Hematopoietic multipotent progenitor cell (in vitro differentiated cells): ENCODE data around the gene OVCA2. TPM values are rescaled to one million over a fixed set of nuclear protein-coding genes. Genes with fewer than 3 reads are reported as not detected.

Source experiments
- DNase-seq, 3 donors: peaks; one replicate each; pipeline ENCODE4 v3.0.0-alpha.2; 2011 to 2015; ENCODE audit warnings: low read depth in 2 of 3, low spot score in 2 of 3
- small RNA-seq: library from RNA; depleted of rRNA; stranded (forward); fragments of <200 nt; gene quantifications from one replicate; pipeline ENCODE3, GENCODE V24; 2012
- total RNA-seq: library from RNA; depleted of rRNA; stranded (reverse); fragments of >200 nt; gene quantifications from one replicate; pipeline ENCODE4 v1.2.3, GENCODE V29; 2012

The OVCA2 gene
- total RNA-seq, 1 donor: 18.9 TPM

DNA sequence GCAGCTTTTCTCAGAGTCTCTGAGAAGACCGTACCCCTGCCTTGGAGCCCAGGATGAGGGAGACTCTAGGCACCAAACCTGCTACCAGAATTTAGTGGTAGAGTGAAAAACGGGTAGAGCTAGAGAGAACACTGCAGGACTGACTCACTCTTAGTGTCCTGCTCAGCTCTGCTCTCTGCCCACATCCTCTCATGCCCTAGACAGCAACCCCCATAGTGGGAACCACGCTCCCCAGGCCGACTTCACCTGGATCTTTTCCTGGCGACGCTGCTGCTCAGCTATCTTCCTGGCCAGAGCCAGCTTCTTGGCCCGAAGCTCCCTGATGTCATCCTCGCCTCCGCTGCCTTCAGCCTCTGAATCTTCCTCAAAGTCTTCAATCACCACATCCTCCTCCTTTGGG lies 39.7 kb downstream of the OVCA2 start:
- no peak for DNase-seq

DNA sequence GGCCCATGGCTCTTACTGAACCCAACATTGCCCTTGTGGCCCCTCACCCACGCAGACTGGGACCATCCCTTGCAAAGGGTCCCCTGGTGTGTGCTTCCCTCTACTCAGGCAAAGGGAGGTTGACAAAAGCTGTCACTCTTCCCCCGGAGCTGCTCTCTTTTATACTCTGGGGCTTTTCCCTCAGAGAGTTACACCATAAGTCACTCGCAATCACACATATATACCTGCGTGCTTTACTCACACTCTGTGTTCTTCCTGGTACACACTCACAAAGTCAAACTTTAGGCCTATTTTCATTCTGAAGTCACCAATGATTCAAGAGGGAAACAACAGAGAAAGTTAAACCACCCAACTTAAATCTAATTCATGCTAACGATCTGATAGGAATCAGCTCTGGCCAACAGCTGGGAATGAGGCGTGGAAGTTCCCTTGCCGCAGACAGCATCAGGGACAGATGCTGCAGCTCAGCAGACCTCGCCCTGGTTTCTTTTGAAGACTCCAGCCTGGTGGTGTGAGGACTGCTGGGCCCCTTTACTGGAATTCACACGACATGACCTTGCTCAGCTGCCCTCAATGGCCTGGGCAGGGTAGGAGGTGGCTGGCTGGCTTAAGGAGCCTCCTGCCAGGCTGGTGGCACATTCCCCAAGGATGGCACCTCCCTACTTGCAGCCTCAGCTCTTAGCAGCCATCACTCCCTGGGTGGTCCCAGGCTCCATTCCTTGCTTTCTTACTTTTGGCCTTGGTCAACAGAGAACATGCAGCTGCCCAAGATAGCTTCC lies 40.4 kb downstream of the OVCA2 start:
- DNase-seq: no peak

DNA sequence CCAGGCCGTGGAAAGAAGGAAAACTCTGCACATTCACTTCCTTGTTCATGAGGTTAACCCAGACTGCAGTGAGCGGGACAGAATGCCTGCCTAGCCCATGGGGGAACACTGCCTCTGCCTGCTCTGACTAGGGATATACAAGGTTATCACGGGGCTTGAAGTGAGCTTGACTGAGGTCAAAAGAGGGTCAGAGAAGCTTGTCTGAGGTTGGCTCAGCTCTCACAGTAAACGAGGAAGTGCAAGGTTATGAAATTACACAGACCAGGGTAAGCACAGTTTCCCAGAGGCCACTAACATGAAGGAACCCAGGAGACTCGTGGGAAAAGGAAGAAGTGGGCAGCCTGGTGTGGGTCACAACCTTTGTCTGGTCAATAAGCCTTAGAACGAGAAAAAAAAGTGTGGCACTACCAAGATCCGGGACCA lies 41.8 kb downstream of the OVCA2 start:
- DNase-seq: peak in 2 of 3 donors; percentile 43 to 62

DNA sequence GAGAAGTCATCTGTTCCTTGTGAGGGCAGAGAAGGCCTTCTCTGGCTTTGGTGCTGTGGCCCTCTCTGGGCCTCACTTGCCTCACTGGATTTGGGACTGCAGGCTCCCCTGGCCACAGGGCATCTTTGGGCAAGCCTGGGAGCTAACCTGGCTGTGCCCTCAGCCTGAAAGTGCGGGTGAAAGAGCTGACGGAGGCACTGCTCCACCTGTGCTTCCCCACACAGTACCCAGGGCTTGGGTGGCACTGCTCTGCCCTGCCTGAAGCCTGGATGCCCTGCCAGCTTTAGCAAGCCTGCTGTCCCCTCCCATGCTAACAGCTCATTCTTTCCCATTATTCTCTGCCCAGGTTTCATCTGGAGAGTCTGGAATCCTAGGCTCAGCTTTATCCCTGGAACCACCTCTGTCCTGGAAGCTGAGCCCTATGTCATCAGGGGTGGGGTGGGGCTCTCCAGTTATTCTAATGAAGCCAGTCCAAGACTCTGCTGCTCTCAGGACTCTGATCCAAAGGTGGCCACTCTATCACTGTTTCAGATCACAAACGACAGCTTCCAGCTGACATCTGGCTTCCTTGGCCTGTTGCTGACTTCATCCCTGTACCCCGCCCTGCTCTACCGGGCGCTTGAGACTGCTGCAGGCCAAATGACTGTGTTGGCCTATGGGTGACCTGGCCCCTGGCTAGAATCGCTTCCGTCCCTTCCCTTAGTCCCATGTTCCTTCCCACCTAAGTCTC lies 42.4 kb downstream of the OVCA2 start:
- no peak for DNase-seq

DNA sequence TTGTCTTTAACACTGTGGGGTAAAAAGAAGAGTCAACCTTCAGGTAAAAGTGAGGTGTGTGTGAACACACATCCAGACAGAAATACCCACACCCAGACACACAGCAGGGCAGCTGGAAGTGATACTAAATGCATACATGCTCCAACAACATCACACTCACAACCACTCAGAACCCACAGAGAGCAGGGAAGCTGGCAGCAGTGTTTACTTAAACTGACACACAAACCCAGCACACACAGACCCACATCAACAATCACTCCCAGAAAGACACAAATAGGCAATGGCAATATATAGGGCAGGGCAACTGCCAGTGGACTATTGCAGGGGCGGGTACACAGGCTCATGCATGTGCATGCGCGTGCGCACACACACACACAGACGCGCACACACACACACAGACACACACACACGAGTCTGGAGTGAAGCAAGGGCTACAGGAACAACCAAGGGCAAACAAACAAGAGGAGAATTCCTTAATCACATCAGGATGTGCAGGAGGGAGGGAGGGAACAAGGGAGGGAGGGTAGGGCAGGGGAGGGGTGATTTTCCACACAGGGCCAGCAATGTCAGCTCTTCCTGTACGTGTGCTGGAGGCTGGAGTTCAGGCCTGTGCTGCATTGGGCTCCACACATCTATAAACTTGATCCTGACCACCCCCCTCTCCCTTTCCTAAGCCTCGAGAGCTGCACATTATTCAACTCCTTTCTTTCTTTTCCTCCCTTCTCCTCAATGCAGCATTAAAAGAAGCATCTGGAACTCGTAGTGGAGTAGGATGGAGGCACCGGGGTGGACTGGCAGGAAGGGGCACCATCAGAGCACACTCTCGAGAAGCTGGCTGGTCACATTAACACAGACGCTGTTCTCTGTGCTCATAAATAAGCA lies 43.2 kb downstream of the OVCA2 start:
- DNase-seq: no peak

DNA sequence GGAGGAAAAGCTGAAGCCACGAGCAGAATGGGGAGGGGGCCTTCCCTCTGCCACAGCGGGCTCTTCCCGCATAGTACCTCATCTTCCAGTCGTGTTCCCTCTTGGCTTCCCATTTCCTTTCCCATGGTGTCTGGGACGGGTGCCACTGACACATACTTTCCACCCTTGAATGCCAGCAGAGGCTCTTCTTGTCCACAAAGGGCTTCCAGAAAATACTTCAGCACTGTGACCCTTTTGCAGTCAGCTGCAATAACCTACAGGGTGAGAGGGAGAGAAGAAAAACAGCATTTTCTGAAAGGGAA lies 43.8 kb downstream of the OVCA2 start:
- no peak for DNase-seq

DNA sequence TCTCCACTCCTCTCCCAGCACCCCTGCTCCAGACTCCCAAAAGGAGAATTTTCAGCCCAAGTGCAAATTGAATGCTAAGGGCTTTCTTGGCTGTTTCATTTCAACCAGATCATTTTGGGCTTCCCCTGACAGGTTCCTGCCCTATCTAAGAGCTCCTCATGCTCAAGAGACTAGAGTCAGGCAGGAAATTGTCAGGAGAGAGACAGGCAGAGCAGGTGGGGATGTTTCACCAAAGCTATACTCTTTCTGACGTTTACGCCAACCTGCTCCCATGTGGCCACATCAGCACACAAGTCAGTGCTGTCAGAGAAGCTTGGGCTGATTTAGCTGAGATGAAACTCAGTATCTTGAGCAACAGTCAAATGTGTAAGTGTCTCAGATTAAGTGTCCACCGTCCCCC lies 44.5 kb downstream of the OVCA2 start:
- no peak for DNase-seq

DNA sequence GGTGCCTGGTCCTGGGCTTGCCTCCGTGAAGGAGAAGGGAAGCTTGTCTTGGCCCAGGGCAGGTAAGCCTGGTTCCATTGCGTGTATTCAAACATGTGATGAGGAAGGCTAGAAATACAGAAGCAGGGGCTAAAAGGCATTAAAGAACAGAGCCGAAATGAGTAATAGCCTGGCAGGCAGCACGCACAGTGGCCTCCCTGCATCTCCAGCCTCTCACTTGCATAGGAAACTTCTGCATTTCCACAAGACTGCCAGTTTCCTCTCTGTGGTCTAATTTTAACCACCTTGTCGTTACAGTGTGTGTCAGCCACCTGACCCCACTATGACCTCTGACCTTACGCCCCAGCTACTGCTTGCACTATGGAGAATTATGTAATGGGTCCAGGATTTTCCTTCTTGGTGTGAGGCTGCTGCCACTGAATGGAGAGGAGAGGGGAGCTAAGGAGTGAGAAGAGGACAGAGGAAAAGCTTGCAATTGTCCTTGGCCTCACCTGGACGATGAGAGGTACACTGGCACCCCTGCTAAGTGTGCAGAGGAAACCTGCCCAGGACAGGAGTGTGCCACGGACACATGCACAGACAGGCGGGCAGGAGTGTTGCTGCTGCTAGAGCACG lies 45.9 kb downstream of the OVCA2 start:
- peak in 2 of 3 donors; percentile 91 to 95 for DNase-seq

DNA sequence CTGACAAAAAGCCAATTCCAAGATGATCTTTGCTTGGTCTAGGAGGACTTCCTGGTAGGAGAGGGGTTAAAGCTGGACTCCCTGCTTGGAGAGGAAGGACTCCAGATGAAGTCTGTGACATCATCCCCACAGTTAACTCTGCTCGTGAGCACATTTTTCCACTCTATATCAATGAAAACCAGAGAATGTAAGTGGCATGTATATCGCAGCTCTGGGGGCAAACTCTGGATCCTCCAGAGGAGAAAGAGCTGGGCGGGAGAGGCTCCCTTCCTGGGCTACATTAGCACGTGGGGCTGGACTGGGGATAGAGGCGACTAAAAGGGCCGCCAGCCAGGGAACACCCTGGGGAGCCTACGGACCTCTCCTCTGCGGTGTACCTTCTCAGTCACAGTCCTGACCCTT lies 47.2 kb downstream of the OVCA2 start:
- DNase-seq: no peak

DNA sequence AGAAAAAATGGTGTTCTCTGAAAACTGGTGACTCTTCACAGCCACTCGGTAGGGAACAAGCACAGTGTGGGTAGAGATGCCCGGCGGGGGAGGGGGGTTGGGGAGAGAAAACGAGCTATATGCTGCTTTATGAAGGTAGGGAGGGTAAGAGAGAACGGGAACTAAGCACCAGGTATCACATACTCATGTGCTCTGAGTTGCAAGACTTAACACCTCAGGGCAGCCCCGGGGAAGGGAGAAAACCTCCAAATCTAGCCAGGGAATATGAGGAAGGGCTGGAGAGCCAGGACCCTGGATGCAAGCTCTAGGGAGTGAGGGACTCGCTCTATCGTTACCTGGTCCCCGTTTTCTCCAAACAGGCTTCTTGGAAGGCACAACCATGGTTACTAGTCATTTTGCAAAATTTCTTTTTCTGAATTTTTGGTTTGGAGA lies 48.4 kb downstream of the OVCA2 start:
- peak in 1 of 3 donors; percentile 25 for DNase-seq

DNA sequence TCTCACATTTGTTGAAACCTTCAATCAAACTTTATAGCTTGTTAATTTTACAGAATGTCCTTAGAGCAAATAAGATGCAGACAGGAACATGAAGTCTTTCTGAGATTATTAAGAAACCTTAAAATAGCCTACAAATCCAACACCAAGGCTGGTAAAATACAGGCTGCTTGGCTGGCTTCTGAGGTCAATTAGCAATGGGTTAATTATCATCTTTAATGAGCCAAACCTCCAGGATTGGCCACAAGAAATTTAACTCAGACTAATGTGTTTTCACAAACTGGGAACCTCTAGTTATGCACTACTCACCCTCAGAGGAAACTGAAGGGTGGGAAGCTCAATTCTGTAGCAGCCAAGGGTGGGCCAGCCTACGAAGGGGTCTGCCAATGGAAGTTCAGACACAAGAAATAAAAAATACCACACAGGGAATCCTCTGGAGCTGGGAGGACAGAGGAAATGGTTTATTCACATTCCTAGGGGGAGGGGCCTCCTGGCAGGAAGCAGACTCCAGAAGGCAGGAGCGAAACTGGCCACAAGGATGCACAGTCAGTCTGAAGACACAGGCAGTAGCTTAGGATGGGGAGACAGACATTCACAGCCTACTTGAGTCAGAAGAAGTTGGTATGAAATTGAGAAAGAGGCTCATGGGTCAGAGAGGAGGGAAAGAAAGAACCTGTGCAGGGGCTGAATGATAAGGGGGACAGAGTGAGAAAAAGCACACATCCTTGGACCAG lies 49.1 kb downstream of the OVCA2 start:
- no peak for DNase-seq

DNA sequence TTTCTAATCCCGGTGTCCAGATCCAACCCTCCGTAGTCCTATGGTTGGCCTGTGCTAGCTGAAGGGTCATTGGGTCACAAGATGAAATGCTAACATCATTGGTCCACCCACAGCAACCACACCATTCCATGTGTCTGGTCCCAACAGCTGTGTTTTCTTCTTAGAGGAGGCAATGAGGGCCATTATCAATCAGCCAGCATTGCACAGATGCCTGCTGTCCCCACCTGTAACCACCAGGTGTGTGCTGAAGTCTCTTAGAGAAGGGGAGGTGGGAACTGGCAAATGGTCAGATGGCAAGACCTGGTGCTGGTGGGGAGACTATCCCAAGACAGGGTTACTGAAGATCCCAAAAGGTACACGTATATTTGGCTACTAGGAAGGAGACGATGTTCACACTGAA lies 50.4 kb downstream of the OVCA2 start:
- DNase-seq: no peak

Small RNA genes within 50 kb of the gene (small RNA-seq; reads per million reads assigned to genes)
- gene AC090617.9 (not detected), gene MIR132 (0.68 reads per million, percentile 7 among the genes with 10 or more reads in this experiment), gene MIR212 (0.47 reads per million), gene OVCA2 (not detected)

Other genes with a start within 250 kb of the OVCA2 start
- gene SMYD4, start 212.1 kb upstream of the OVCA2 start, total RNA-seq: 14.8 TPM
- gene RPA1, start 212.0 kb upstream of the OVCA2 start, total RNA-seq: 18.6 TPM
- gene RTN4RL1, start 16.7 kb upstream of the OVCA2 start, total RNA-seq: 1.6 TPM
- 89.7 TPM for gene DPH1, start 11.9 kb upstream of the OVCA2 start, total RNA-seq
- 5.4 TPM for gene HIC1, start 13.1 kb downstream of the OVCA2 start, total RNA-seq